HFFc6 (cell line): ENCODE data around the gene H6PD. TPM values are rescaled to one million over a fixed set of nuclear protein-coding genes. Genes with fewer than 3 reads are reported as not detected.

ENCODE experiments used
- DNase-seq: peaks from one replicate; pipeline ENCODE4 v3.0.0-alpha.2; 2018
- H3K27ac Mint-ChIP-seq: 2 replicates; pipeline ENCODE4 v1.8.0; 2020; ENCODE audit warnings: mild to moderate bottlenecking, mixed read lengths
- H3K27me3 Mint-ChIP-seq: 2 replicates; pipeline ENCODE4 v1.8.0; 2021; ENCODE audit warnings: mild to moderate bottlenecking, moderate library complexity, mixed read lengths; ENCODE audit not compliant: insufficient read depth
- H3K36me3 Mint-ChIP-seq: 2 replicates; pipeline ENCODE4 v1.8.0; 2021; ENCODE audit warnings: low read depth, mixed read lengths
- H3K4me1 Mint-ChIP-seq: 2 replicates; pipeline ENCODE4 v1.8.0; 2020; ENCODE audit warnings: low read depth, mixed read lengths
- H3K4me3 Mint-ChIP-seq: 2 replicates; pipeline ENCODE4 v1.8.0; 2020; ENCODE audit warnings: mild to moderate bottlenecking, moderate library complexity, mixed read lengths
- H3K9me3 Mint-ChIP-seq: 2 replicates; pipeline ENCODE4 v1.8.0; 2020; ENCODE audit warnings: mild to moderate bottlenecking, mixed read lengths
- CTCF ChIP-seq: fragments of 200-600 bp; sonication (generic); IDR thresholded peaks from 2 replicates; pipeline ENCODE4 v1.5.0; 2021; ENCODE audit warnings: antibody characterized with exemption, mild to moderate bottlenecking
- total RNA-seq, 6 experiments: library from RNA; stranded (reverse); fragmentation: NEBNext Ultra II Directional; extraction: Animal tissue kit (Norgen Biotek cat#: 25700); gene quantifications; 2 replicates in 1 of 6; 3 replicates in 5 of 6; pipeline ENCODE4 v1.2.3, GENCODE V29; 2021

H6PD gene
- total RNA-seq, 6 experiments from 2014 or later: 14.6 to 19.6 (median 16.1) TPM

GRCh38 chr1:9230869-9231533 is 3.6 kb upstream of the H6PD start:
- H3K36me3 Mint-ChIP-seq: no peaks in the 10 kb centered on the region
- no peak overlapping the region for H3K4me3 Mint-ChIP-seq
- TF ChIP-seq CTCF: no peak
- H3K27ac Mint-ChIP-seq: peak overlapping the region; percentile 56
- no peaks in the 10 kb centered on the region for H3K9me3 Mint-ChIP-seq
- no peak for DNase-seq
- peaks cover 41% of the 10 kb centered on the region for H3K4me1 Mint-ChIP-seq
- peaks cover 2% of the 10 kb centered on the region for H3K27me3 Mint-ChIP-seq

GRCh38 chr1:9231648-9232332 is 2.8 kb upstream of the H6PD start:
- Mint-ChIP-seq H3K27ac (peak overlapping the region; percentile 71), H3K27me3 (peaks cover 2% of the 10 kb centered on the region), H3K9me3 (no peaks in the 10 kb centered on the region), H3K4me3 (peak overlapping the region; percentile 33), H3K36me3 (no peaks in the 10 kb centered on the region), H3K4me1 (peaks cover 41% of the 10 kb centered on the region)
- no peak for TF ChIP-seq CTCF
- peak; percentile 57 for DNase-seq

- no peak for DNase-seq
- Mint-ChIP-seq H3K4me1 (peaks cover 45% of the 10 kb centered on the region), H3K27ac (peak overlapping the region; percentile 59), H3K4me3 (peak overlapping the region; percentile 52), H3K27me3 (peaks cover 2% of the 10 kb centered on the region), H3K36me3 (0 out of 2 replicates have a peak, but pooled peaks cover 4% of the 10 kb centered on the region), H3K9me3 (no peaks in the 10 kb centered on the region)
- TF ChIP-seq CTCF: no peak
These were observed 1.2 kb upstream of the H6PD start for GRCh38 chr1:9233241-9233941.

- Mint-ChIP-seq H3K4me1 (peaks cover 44% of the 10 kb centered on the region), H3K27me3 (peaks cover 2% of the 10 kb centered on the region), H3K36me3 (0 out of 2 replicates have a peak, but pooled peaks cover 6% of the 10 kb centered on the region), H3K4me3 (peak overlapping the region; percentile 89), H3K9me3 (no peaks in the 10 kb centered on the region), H3K27ac (peak overlapping the region; percentile 89)
- no peak for TF ChIP-seq CTCF
- DNase-seq: no peak
These were observed 692 bp upstream of the H6PD start for GRCh38 chr1:9233942-9234222.

- Mint-ChIP-seq H3K4me3 (peak overlapping the region; percentile 91), H3K27ac (peak overlapping the region; percentile 91), H3K9me3 (no peaks in the 10 kb centered on the region), H3K27me3 (peaks cover 2% of the 10 kb centered on the region; the same call in 1 of the 2 replicates), H3K4me1 (peaks cover 55% of the 10 kb centered on the region), H3K36me3 (0 out of 2 replicates have a peak, but pooled peaks cover 6% of the 10 kb centered on the region)
- no peak for TF ChIP-seq CTCF
- DNase-seq: peak; percentile 37
These were observed 504 bp downstream of the H6PD start for GRCh38 chr1:9235096-9235459.
